ENCODE measurements around the gene ZNF84.

GRCh38 chr12:133061954-133062353 lies 24.6 kb downstream of the ZNF84 start:
- TF ChIP-seq CTCF (IDR thresholded peaks at IDR 0.05 in 2 of 3, conservative IDR thresholded peaks at IDR 0.05 in 1 of 3; ENCODE audit: control insufficient read depth in 2 of 3, extremely low read depth in 1 of 3, insufficient read depth in 1 of 3, low read depth in 3 of 3, low read length in 3 of 3) (no peak), POLR2AphosphoS5 (IDR thresholded peaks at IDR 0.05; ENCODE audit: low read length) (no peak), SKIL (IDR thresholded peaks at IDR 0.05; ENCODE audit: low read depth, poor library complexity, severe bottlenecking) (no peak), CREM (IDR thresholded peaks at IDR 0.05; ENCODE audit: low read depth) (no peak), POLR2A (IDR thresholded peaks at IDR 0.05; ENCODE audit: low read depth, low read length) (no peak), SUZ12 (IDR thresholded peaks at IDR 0.05; ENCODE audit: unreplicated experiment) (no peak), REST (IDR thresholded peaks at IDR 0.05; ENCODE audit: low read depth, low read length) (no peak), EP300 (IDR thresholded peaks at IDR 0.05; ENCODE audit: borderline replicate concordance in 1 of 2, control insufficient read depth in 1 of 2, low read depth in 2 of 2, low read length in 2 of 2) (no peak), SPI1 (IDR thresholded peaks at IDR 0.05; ENCODE audit: borderline replicate concordance, insufficient read depth, low read depth, low read length) (no peak), FOS (IDR thresholded peaks at IDR 0.05; ENCODE audit: borderline replicate concordance, extremely low read depth, insufficient read length) (no peak), SMC3 (IDR thresholded peaks at IDR 0.05; ENCODE audit: borderline replicate concordance, low read length) (no peak), WRNIP1 (IDR thresholded peaks at IDR 0.05; ENCODE audit: borderline replicate concordance, low read depth, low read length) (no peak), EZH2 (IDR thresholded peaks at IDR 0.05; ENCODE audit: borderline replicate concordance, control insufficient read depth, low read depth, low read length) (no peak)
